ENCODE measurements around the gene POT1. TPM values are rescaled to one million over a fixed set of nuclear protein-coding genes. Genes with fewer than 3 reads are reported as not detected.

POT1 gene
- total and polyA plus RNA-seq, 12 donors = 5.1 to 24.7 (median 15.5) TPM

- no peaks in the 10 kb centered on the region for H3K36me3 ChIP-seq
- H3K4me3 ChIP-seq = no peak overlapping the region
- 74 to 80% methylated on average over 1 of the region's 1 CpG for WGBS, 2 donors
- DNase-seq (no peak), ATAC-seq (no peak)
- H3K9me3 ChIP-seq = peaks cover 0 to 18% (median 0%) of the 10 kb centered on the region in 11 donors
- H3K4me1 ChIP-seq = no peaks in the 10 kb centered on the region
- H3K27me3 ChIP-seq = no peaks in the 10 kb centered on the region
- intact Hi-C loops (cut with DNase I) = no loop called here
- no peak overlapping the region for H3K27ac ChIP-seq
- TF ChIP-seq, protein P1, sequence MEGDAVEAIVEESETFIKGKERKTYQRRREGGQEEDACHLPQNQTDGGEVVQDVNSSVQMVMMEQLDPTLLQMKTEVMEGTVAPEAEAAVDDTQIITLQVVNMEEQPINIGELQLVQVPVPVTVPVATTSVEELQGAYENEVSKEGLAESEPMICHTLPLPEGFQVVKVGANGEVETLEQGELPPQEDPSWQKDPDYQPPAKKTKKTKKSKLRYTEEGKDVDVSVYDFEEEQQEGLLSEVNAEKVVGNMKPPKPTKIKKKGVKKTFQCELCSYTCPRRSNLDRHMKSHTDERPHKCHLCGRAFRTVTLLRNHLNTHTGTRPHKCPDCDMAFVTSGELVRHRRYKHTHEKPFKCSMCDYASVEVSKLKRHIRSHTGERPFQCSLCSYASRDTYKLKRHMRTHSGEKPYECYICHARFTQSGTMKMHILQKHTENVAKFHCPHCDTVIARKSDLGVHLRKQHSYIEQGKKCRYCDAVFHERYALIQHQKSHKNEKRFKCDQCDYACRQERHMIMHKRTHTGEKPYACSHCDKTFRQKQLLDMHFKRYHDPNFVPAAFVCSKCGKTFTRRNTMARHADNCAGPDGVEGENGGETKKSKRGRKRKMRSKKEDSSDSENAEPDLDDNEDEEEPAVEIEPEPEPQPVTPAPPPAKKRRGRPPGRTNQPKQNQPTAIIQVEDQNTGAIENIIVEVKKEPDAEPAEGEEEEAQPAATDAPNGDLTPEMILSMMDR (IDR thresholded peaks at IDR 0.05) = no peak
Observed at GRCh38 chr7:124956160-124956559, 26.5 kb upstream of the POT1 start.

DNA sequence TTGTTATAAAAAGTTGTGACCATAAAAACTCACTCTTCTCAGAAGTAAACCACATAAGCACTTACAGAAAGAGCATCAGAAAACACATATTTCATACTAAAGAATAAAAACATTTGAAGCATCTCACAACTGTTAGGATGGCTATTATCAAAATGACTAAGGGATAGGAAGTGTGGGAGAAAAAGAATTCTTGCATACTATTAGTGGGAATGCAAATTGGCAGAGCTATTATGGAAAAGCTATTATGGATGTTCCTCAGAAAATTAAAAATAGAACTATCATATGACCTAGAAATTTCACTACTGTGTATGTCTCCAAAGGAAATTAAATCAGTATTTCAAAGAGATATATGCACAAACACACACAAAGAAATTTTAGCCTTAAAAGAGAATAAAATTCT is 25.2 kb upstream of the POT1 start:
- Histone ChIP-seq H3K9me3 (peaks cover 0 to 18% (median 0%) of the 10 kb centered on the region in 11 donors), H3K4me1 (no peaks in the 10 kb centered on the region), H3K4me3 (no peak overlapping the region), H3K27me3 (no peaks in the 10 kb centered on the region), H3K27ac (no peak overlapping the region), H3K36me3 (no peaks in the 10 kb centered on the region)
- DNase-seq (no peak), ATAC-seq (no peak)
- TF ChIP-seq, protein P1 (IDR thresholded peaks at IDR 0.05) = no peak
- intact Hi-C loops (cut with DNase I) = no loop called here

GRCh38 chr7:124945680-124946079 is 16.1 kb upstream of the POT1 start:
- Histone ChIP-seq H3K27ac (no peak overlapping the region), H3K27me3 (no peaks in the 10 kb centered on the region), H3K4me1 (no peaks in the 10 kb centered on the region), H3K36me3 (no peaks in the 10 kb centered on the region), H3K9me3 (peaks cover 0 to 3% (median 0%) of the 10 kb centered on the region in 11 donors), H3K4me3 (no peak overlapping the region)
- WGBS, 2 donors = 92 to 99% methylated on average over 3 of the region's 3 CpGs
- no peak for ATAC-seq
- DNase-seq = no peak
- TF ChIP-seq, protein P1 (IDR thresholded peaks at IDR 0.05) = no peak
- intact Hi-C loops (cut with DNase I) = no loop called here

DNA sequence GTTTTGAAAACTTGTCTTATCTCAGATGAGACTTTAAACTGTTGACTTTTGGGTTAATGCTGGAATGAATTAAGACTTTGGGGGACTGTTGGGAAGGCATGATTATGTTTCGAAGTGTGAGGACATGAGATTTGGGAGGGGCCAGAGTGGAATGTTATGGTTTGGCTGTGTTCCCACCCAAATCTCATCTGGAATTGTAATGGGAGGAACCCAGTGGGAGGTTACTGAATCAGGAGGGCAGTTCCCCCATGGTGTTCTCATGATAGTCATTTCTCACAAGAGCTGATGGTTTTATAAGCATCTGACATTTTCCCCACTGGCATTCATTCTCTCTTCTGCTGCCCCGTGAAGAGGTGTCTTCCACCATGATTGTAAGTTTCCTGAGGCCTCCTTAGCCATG is 13.8 kb upstream of the POT1 start:
- intact Hi-C loops (cut with DNase I) = no loop called here
- 76 to 77% methylated on average over 2 of the region's 2 CpGs for WGBS, 2 donors
- ATAC-seq = no peak

More for the DNA sequence above, 13.8 kb upstream of the POT1 start:
- Histone ChIP-seq H3K4me3 (no peak overlapping the region), H3K36me3 (no peaks in the 10 kb centered on the region), H3K27me3 (no peaks in the 10 kb centered on the region), H3K27ac (no peak overlapping the region), H3K9me3 (peaks cover 0 to 3% (median 0%) of the 10 kb centered on the region in 11 donors), H3K4me1 (no peaks in the 10 kb centered on the region)
- TF ChIP-seq, protein P1 (IDR thresholded peaks at IDR 0.05) = no peak
- no peak for DNase-seq
